ENCODE results near the gene MEAK7.
"Not testable (repeated sequence)": the region's sequence is repeated elsewhere in the genome, so short reads cannot be mapped to it uniquely, and the experiment has no call there.

Gene MEAK7

DNA sequence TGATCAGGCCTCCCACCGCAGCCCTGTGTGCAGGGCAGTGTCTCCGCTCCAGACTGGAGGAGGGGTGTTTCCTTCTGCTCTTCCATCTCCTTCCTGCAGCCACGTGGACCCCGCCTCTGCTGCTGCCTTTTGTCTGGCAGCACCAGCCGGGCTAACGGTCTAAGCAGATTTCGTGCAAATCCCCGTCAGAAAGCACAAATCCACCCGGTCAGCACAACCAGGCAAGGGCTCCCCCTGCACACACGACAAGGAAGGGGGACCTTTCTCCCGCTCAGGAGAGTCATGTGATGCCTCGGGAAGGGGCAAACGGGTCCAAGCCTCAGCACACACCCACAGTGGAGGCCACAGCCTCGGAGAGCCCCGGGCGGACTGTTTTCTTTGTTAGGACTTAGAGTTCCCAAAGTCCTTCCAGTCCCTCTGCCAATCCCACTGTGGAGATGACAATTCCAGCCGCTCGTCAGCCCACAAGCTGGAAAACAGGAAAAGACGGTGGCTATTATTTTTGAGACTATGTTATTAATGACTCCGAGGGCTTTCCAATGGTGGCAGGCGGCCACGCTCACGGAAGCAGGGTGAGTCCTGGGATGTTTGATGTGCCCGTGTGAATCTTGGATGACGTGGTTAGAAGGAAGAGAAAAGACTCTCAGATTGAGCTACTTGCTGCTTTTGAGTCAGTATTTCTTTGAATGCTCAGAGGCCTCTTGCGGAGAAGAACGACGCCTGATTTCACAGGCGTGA is 22.5 kb upstream of the MEAK7 start:
- no peak for TF ChIP-seq BACH2 (CRISPR knock-in tag; IDR thresholded peaks at IDR 0.05; ENCODE audit: borderline replicate concordance)
- no peak for TF ChIP-seq PPARA (CRISPR knock-in tag; IDR thresholded peaks at IDR 0.05; ENCODE audit: borderline replicate concordance)
- no peak for TF ChIP-seq ESRRG (CRISPR knock-in tag; IDR thresholded peaks at IDR 0.05)
- TF ChIP-seq RARB (CRISPR knock-in tag; IDR thresholded peaks at IDR 0.05) = no peak
- no peak for TF ChIP-seq TOX (CRISPR knock-in tag; IDR thresholded peaks at IDR 0.05; ENCODE audit: borderline replicate concordance)
- no peak for TF ChIP-seq PATZ1 (CRISPR knock-in tag; IDR thresholded peaks at IDR 0.05; ENCODE audit: borderline replicate concordance)
- no peak for TF ChIP-seq ZNF8 (CRISPR knock-in tag; IDR thresholded peaks at IDR 0.05)
- no peak for TF ChIP-seq ARNTL (CRISPR knock-in tag; IDR thresholded peaks at IDR 0.05; ENCODE audit: borderline replicate concordance, low read depth)
- TF ChIP-seq ISL1 (CRISPR knock-in tag; IDR thresholded peaks at IDR 0.05) = no peak
- TF ChIP-seq SNAI2 (CRISPR knock-in tag; IDR thresholded peaks at IDR 0.05) = no peak
- TF ChIP-seq ZFP3 (CRISPR knock-in tag; IDR thresholded peaks at IDR 0.05) = no peak
- TF ChIP-seq ZNF70 (CRISPR knock-in tag; IDR thresholded peaks at IDR 0.05) = no peak
- no peak for TF ChIP-seq GLIS3 (CRISPR knock-in tag; IDR thresholded peaks at IDR 0.05)
- TF ChIP-seq CSRNP3 (CRISPR knock-in tag; IDR thresholded peaks at IDR 0.05) = no peak
- TF ChIP-seq, protein P1, sequence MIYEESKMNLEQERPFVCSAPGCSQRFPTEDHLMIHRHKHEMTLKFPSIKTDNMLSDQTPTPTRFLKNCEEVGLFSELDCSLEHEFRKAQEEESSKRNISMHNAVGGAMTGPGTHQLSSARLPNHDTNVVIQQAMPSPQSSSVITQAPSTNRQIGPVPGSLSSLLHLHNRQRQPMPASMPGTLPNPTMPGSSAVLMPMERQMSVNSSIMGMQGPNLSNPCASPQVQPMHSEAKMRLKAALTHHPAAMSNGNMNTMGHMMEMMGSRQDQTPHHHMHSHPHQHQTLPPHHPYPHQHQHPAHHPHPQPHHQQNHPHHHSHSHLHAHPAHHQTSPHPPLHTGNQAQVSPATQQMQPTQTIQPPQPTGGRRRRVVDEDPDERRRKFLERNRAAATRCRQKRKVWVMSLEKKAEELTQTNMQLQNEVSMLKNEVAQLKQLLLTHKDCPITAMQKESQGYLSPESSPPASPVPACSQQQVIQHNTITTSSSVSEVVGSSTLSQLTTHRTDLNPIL (CRISPR knock-in tag; IDR thresholded peaks at IDR 0.05; ENCODE audit: low read depth) = no peak
- no peak for TF ChIP-seq ZNF565 (CRISPR knock-in tag; conservative IDR thresholded peaks at IDR 0.05; ENCODE audit: low read depth)
- no peak for TF ChIP-seq POU6F1 (CRISPR knock-in tag; IDR thresholded peaks at IDR 0.05; ENCODE audit: borderline replicate concordance, low read depth)
- TF ChIP-seq OSR1 (CRISPR knock-in tag; IDR thresholded peaks at IDR 0.05) = no peak
- no peak for TF ChIP-seq ZC3H10 (CRISPR knock-in tag; IDR thresholded peaks at IDR 0.05)
- no peak for ATAC-seq

- not testable (repeated sequence) for ATAC-seq
Observed at GRCh38 chr16:84524941-84525581, 20.6 kb upstream of the MEAK7 start.

DNA sequence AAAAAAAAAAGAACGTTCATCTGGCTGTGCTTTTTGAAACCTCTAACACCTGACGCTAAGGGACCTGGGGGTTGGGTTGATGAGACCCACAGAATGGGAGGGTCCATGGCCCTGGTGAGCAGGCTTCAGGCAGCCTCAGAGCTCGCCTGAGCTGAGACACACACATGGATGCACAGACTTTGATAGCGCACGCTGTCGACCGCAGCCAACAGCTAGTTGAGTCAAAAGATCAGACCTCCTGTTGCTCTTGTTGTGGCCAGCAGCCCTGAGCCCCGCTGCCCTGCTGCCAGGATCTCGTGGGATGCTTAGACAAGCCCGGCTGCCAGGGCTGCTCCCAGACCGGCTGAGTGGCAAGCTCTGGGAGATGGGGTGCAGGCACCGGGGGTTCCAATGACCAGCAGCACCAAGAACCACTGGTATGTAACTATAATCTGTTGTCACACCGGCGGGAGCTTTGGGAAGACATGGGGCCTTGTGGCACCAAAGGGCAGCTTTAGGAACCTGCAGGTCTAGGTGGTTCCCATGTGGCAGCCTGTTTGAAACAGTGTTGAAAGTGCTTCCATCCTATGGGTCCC is 20.0 kb upstream of the MEAK7 start:
- TF ChIP-seq BACH2 (CRISPR knock-in tag; IDR thresholded peaks at IDR 0.05; ENCODE audit: borderline replicate concordance) = no peak
- no peak for TF ChIP-seq PPARA (CRISPR knock-in tag; IDR thresholded peaks at IDR 0.05; ENCODE audit: borderline replicate concordance)
- no peak for TF ChIP-seq OSR1 (CRISPR knock-in tag; IDR thresholded peaks at IDR 0.05)
- no peak for TF ChIP-seq TOX (CRISPR knock-in tag; IDR thresholded peaks at IDR 0.05; ENCODE audit: borderline replicate concordance)
- TF ChIP-seq ZNF565 (CRISPR knock-in tag; conservative IDR thresholded peaks at IDR 0.05; ENCODE audit: low read depth) = no peak
- no peak for TF ChIP-seq ZNF8 (CRISPR knock-in tag; IDR thresholded peaks at IDR 0.05)
- TF ChIP-seq GLIS3 (CRISPR knock-in tag; IDR thresholded peaks at IDR 0.05) = no peak
- TF ChIP-seq POU6F1 (CRISPR knock-in tag; IDR thresholded peaks at IDR 0.05; ENCODE audit: borderline replicate concordance, low read depth) = no peak
- no peak for TF ChIP-seq ESRRG (CRISPR knock-in tag; IDR thresholded peaks at IDR 0.05)
- no peak for TF ChIP-seq CSDC2 (CRISPR knock-in tag; IDR thresholded peaks at IDR 0.05)
- no peak for TF ChIP-seq TSHZ2 (CRISPR knock-in tag; IDR thresholded peaks at IDR 0.05)
- no peak for TF ChIP-seq ZFP30 (CRISPR knock-in tag; IDR thresholded peaks at IDR 0.05)
- TF ChIP-seq RARB (CRISPR knock-in tag; IDR thresholded peaks at IDR 0.05) = no peak
- no peak for TF ChIP-seq ISL1 (CRISPR knock-in tag; IDR thresholded peaks at IDR 0.05)
- no peak for TF ChIP-seq TCF4 (CRISPR knock-in tag; IDR thresholded peaks at IDR 0.05; ENCODE audit: borderline replicate concordance)
- no peak for TF ChIP-seq ZC3H10 (CRISPR knock-in tag; IDR thresholded peaks at IDR 0.05)
- no peak for ATAC-seq

Data from SK-N-SH treated with all-trans-retinoic acid at 6 μM for 48 hours (cell line).